Measurements from ENCODE around the gene SRSF6.
A peak's percentile ranks its signal among the peaks of the same experiment; 100 is the strongest.
"Not testable (repeated sequence)": the region's sequence is repeated elsewhere in the genome, so short reads cannot be mapped to it uniquely, and the experiment has no call there.

Gene SRSF6

GRCh38 chr20:43457640-43458421 is at the start of gene SRSF6:
TSS of gene SRSF6 (plus strand) at chr20:43457896. CDS start at chr20:43458034, 138 bp downstream.
- intact Hi-C loops (cut with DNase I) = loop anchor here (5.0 to 10.0 kb wide), 2 partner anchors 57 to 134 kb away; partner anchors contain the start of gene IFT52
- DNase-seq = peak; percentile 93 to 99 (median 97)

- intact Hi-C loops (cut with DNase I) = no loop called here
- peak in 3 of 42 donors; percentile 9 to 35 (median 26) for DNase-seq
Measured at GRCh38 chr20:43408848-43409576, 48.7 kb upstream of the SRSF6 start.

- DNase-seq = no peak
- intact Hi-C loops (cut with DNase I) = no loop called here
Measured at GRCh38 chr20:43409577-43409913, 48.2 kb upstream of the SRSF6 start.

GRCh38 chr20:43415661-43416430 is 41.9 kb upstream of the SRSF6 start:
- peak in 1 of 42 donors; percentile 35 for DNase-seq
- intact Hi-C loops (cut with DNase I) = no loop called here

- peak in 1 of 42 donors; percentile 20 for DNase-seq
- intact Hi-C loops (cut with DNase I) = no loop called here
Measured at GRCh38 chr20:43416591-43417228, 41.0 kb upstream of the SRSF6 start.

GRCh38 chr20:43420192-43420591 is 37.5 kb upstream of the SRSF6 start:
- intact Hi-C loops (cut with DNase I) = no loop called here
- DNase-seq = no peak

GRCh38 chr20:43420913-43421312 is 36.8 kb upstream of the SRSF6 start:
- DNase-seq = peak in 1 of 42 donors; percentile 4
- intact Hi-C loops (cut with DNase I) = not testable (repeated sequence)

- intact Hi-C loops (cut with DNase I) = no loop called here
- peak in 1 of 42 donors; percentile 9 for DNase-seq
Measured at GRCh38 chr20:43426172-43426571, 31.5 kb upstream of the SRSF6 start.

GRCh38 chr20:43430265-43431133 is 27.2 kb upstream of the SRSF6 start:
- intact Hi-C loops (cut with DNase I) = no loop called here
- peak in 3 of 42 donors; percentile 5 to 28 (median 23) for DNase-seq

GRCh38 chr20:43431134-43431519 is 26.6 kb upstream of the SRSF6 start:
- intact Hi-C loops (cut with DNase I) = no loop called here
- DNase-seq = no peak

GRCh38 chr20:43432498-43432897 is 25.2 kb upstream of the SRSF6 start:
- peak in 1 of 42 donors; percentile 32 for DNase-seq
- intact Hi-C loops (cut with DNase I) = no loop called here

GRCh38 chr20:43433250-43433854 is 24.3 kb upstream of the SRSF6 start:
- intact Hi-C loops (cut with DNase I) = no loop called here

GRCh38 chr20:43434565-43434964 is 23.1 kb upstream of the SRSF6 start:
- DNase-seq = peak in 1 of 42 donors; percentile 13
- intact Hi-C loops (cut with DNase I) = no loop called here

More at GRCh38 chr20:43433250-43433854, 24.3 kb upstream of the SRSF6 start:
- DNase-seq = peak in 1 of 42 donors; percentile 2

GRCh38 chr20:43438578-43439316 is 18.9 kb upstream of the SRSF6 start:
- intact Hi-C loops (cut with DNase I) = no loop called here
- peak in 1 of 42 donors; percentile 4 for DNase-seq

GRCh38 chr20:43440531-43440930 is 17.2 kb upstream of the SRSF6 start:
- intact Hi-C loops (cut with DNase I) = loop anchor here (10.0 kb wide), 1 partner anchor 644 kb away; no protein-coding TSS in a partner anchor
- DNase-seq = peak in 1 of 42 donors; percentile 9

GRCh38 chr20:43442282-43442880 is 15.3 kb upstream of the SRSF6 start:
- intact Hi-C loops (cut with DNase I) = loop anchor here (10.0 kb wide), 1 partner anchor 642 kb away; no protein-coding TSS in a partner anchor
- peak in 3 of 42 donors; percentile 5 to 27 (median 7) for DNase-seq
